NCI-H2196 treated with DMSO at 0.1 percent for 48 hours (cell line): Measurements from ENCODE around the gene PLAC1.

Source experiments
- DNase-seq: peaks from one replicate; lab custom pipeline; 2025; ENCODE audit not compliant: unreplicated experiment; lab: John Stamatoyannopoulos, UW

The PLAC1 gene

GRCh38 chrX:134592303-134592702 is 66.0 kb downstream of the PLAC1 start:
- DNase-seq, result no peak

GRCh38 chrX:134591502-134591901 is 66.8 kb downstream of the PLAC1 start:
- DNase-seq, result no peak

DNA sequence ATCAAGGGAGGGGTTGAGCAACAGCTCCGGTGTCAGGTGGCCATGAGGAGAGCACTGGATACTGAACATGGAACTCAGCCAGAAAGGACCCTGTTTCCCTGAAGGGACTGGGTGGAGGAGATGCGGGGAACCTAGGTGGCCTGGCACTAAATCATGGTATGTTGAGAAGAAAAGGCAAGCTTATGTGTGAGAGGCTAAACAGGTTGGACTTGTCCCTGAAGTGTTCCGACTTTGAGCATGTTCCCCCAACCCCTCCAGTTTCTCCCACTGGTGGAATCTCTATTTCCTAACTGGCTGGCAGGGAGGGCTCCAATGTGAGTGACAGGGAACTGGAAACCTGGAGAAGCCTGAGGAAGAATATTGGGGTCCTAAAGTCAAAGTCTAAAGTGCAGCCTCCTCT is 69.5 kb downstream of the PLAC1 start:
- no peak for DNase-seq

- no peak for DNase-seq
Measured at GRCh38 chrX:134580907-134581306, 77.4 kb downstream of the PLAC1 start.

DNA sequence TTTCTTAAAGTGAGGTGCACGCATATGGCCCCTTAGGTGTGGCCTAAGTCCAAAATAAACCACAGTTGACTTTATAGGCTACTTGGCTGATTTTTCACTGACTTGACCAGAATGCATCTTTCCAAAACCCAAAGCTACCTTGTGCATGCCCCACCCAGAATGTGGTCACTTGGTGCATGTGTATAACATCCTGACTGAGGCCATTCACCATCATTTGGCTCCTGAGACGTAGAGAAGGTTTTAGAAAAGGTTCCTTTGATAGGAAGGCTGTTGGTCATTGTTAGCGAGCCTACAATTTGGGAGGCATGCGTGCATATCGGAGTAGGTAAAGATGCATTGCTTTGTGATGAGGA is 84.6 kb downstream of the PLAC1 start:
- DNase-seq, result no peak

DNA sequence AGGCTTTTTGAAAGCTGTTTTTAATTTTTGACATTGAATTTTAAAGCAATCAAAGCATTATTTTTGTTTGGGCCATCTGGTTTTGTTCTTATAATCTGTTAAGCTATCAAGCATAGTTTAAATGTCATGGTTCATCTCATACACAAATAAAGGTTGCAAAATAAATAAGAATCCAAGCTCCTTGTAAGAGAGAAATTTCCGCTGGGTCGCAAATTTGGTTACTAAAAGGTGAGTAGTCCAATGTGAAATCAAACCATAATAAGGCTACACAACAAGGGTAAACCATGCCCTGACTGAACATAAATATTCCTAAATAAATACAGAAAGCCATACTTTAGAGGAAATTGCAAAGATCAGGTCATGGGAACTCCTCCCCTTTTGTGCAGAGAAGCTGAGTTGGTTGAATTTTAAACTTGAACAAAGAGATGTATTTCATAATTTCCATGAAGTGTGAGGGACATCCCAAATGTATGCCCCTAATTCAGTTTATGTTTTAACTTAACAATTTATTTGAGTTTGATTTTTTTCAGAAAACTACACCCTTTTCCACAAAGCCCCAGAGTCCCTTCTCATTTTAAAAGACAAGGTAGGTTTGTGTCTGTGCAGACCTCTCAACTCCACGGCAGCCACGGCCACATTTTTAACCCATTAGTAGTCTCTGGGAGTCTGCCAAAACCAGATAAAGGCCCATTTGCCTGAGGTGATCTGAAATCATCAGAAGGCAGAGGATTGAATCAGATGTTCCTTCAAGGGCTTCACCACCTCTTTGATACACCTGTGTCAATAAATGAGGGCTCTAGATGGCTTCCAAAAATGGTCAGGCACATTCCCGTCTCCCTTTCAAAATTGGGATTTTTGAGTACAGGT is 85.2 kb downstream of the PLAC1 start:
- no peak for DNase-seq

DNA sequence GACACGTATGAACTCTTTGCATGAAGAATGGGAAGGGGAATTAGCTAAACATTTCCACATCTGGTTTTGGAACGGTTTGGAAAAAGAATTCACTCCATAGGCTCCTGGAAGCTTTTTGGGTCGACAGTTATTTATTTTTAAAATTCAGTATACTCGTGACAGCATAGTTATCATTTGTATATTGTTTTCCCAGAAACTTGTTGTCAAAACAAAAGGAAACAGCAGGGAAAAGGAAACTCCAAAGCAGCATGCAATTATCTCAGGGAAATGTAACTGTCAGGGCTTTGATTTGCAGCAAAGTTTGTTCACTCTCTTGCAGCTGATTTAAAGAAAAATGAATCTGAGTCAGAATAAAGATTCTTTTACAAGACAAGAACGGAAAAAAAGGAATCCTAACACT is 86.5 kb downstream of the PLAC1 start:
- DNase-seq, result no peak

GRCh38 chrX:134570899-134571298 is 87.4 kb downstream of the PLAC1 start:
- no peak for DNase-seq

GRCh38 chrX:134570509-134570846 is 87.8 kb downstream of the PLAC1 start:
- no peak for DNase-seq

GRCh38 chrX:134569306-134569705 is 89.0 kb downstream of the PLAC1 start:
- DNase-seq, result no peak

- DNase-seq, result no peak
Measured at GRCh38 chrX:134568285-134569016, 89.8 kb downstream of the PLAC1 start.

- no peak for DNase-seq
Measured at GRCh38 chrX:134566506-134566905, 91.8 kb downstream of the PLAC1 start.

GRCh38 chrX:134562002-134562401 is 96.3 kb downstream of the PLAC1 start:
- no peak for DNase-seq

DNA sequence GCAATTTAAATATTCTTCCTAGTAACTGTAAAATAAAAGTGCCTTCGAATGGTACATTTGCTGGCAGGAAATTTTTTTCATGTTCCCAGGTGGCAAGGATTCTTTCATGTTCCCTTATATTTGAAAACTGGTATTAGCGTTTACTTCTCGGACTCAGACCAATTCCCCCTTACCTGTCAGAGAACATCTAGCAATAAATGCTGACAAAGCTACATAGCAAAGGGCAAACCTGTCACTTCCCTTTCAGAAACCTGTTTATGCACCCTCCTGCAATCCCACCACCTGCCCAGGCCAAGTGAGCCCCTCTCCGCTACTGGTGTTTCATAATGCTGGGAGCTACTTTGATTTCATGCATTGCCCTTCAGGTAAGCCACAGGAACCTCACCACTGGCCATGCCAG is 100.1 kb downstream of the PLAC1 start:
- DNase-seq, result no peak

GRCh38 chrX:134554291-134554690 is 104.0 kb downstream of the PLAC1 start:
- no peak for DNase-seq

DNA sequence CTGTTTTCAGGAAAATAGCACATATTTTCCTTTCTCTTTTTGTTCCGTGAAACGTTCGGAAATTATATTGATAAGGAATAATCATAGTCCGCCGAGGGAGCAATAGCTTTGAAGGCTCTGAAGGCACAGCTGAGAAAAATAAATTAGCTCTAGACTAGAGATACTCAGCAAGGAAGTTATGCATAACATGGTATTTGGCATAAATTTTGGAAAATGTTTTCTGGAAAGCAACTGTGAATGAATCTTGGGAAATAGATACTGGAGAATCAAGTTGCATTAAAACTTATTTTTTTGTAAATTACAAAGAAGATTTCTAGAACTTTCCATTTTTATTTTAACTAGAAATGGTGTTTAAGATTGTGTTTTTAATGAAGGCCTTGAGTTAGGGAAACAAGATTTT is 105.9 kb downstream of the PLAC1 start:
- no peak for DNase-seq

DNA sequence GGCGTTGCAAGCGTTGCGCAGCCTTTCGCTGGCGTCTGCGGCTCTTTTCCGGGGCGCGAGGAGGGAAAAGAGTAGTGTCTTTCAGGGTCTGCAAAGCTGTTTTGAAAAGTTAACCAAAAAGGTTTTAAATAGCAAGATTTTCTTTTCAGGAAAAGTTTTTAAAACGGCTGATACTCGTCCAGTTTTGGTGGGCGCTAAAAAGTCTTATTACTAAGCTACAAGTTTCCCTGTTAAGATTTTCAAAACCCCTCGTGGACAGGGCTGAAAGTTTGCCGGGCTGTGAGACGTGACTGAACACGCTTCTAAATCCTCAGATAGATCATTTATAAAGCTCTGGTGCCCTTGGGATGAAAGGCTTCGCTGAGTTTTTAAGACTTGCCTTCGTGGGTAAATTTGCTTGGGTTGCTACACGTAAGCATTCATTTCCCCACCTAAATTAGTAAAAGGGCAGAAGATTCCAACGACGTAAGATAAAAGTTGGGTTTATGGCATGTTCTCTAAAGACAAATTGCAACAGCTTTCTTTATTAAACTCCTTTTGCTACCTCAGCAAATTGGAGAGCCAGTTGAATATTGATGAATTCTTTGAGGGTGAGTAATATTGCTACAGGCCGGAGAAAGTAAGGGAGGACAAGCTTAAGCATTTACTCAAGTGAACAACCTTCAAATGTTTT is 106.8 kb downstream of the PLAC1 start:
- DNase-seq, result no peak

GRCh38 chrX:134548257-134549201 is 109.7 kb downstream of the PLAC1 start:
- no peak for DNase-seq

- DNase-seq, result no peak
Measured at GRCh38 chrX:134547047-134547679, 111.1 kb downstream of the PLAC1 start.

GRCh38 chrX:134546187-134546586 is 112.1 kb downstream of the PLAC1 start:
- DNase-seq, result no peak
